GM12891 (cell line): ENCODE data around the gene KAT7.

ENCODE experiments used
- POLR2A ChIP-seq: IDR thresholded peaks from 2 replicates; pipeline ENCODE4 v1.6.1; 2011; ENCODE audit warnings: low read depth, low read length, control low read depth
- POLR2AphosphoS5 ChIP-seq: IDR thresholded peaks from 2 replicates; pipeline ENCODE4 v1.6.1; 2011; ENCODE audit warnings: low read depth, low read length, control low read depth
- POU2F2 ChIP-seq: IDR thresholded peaks from 2 replicates; pipeline ENCODE4 v1.6.1; 2011; ENCODE audit warnings: low read depth, mild to moderate bottlenecking, control low read depth, low read length, moderate library complexity
- SPI1 ChIP-seq: IDR thresholded peaks from 2 replicates; pipeline ENCODE4 v1.6.1; 2011; ENCODE audit warnings: low read depth, low read length, control low read depth
- TAF1 ChIP-seq: IDR thresholded peaks from 2 replicates; pipeline ENCODE4 v1.6.1; 2011; ENCODE audit warnings: low read depth, low read length, control low read depth

- TF ChIP-seq POLR2A (0 out of 2 replicates have a peak, but pooled peaks have one; percentile 23), POLR2AphosphoS5 (no peak), TAF1 (no peak), POU2F2 (no peak), SPI1 (no peak)
These were observed 47.0 kb downstream of the KAT7 start for GRCh38 chr17:49835472-49835871.
